ENCODE results near the gene CACNA2D3.

- TF ChIP-seq, protein P1, sequence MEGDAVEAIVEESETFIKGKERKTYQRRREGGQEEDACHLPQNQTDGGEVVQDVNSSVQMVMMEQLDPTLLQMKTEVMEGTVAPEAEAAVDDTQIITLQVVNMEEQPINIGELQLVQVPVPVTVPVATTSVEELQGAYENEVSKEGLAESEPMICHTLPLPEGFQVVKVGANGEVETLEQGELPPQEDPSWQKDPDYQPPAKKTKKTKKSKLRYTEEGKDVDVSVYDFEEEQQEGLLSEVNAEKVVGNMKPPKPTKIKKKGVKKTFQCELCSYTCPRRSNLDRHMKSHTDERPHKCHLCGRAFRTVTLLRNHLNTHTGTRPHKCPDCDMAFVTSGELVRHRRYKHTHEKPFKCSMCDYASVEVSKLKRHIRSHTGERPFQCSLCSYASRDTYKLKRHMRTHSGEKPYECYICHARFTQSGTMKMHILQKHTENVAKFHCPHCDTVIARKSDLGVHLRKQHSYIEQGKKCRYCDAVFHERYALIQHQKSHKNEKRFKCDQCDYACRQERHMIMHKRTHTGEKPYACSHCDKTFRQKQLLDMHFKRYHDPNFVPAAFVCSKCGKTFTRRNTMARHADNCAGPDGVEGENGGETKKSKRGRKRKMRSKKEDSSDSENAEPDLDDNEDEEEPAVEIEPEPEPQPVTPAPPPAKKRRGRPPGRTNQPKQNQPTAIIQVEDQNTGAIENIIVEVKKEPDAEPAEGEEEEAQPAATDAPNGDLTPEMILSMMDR (IDR thresholded peaks at IDR 0.05), result no peak
- no peak for TF ChIP-seq POLR2A (IDR thresholded peaks at IDR 0.05)
These were observed 755.4 kb downstream of the CACNA2D3 start for GRCh38 chr3:54877730-54878129.
